HG02973 (cell line): ENCODE results near the gene PCID2.
"Not testable (repeated sequence)": the region's sequence is repeated elsewhere in the genome, so short reads cannot be mapped to it uniquely, and the experiment has no call there.

Source experiments
- ATAC-seq: cut with Tn5 transposase; IDR thresholded peaks from one replicate; pipeline ENCODE4 v1.9.1; 2021; ENCODE audit warnings: moderate library complexity; ENCODE audit not compliant: unreplicated experiment

PCID2 gene

GRCh38 chr13:113167155-113167554, 41.3 kb downstream of the PCID2 start:
- ATAC-seq = no peak

GRCh38 chr13:113166681-113167080, 41.8 kb downstream of the PCID2 start:
- no peak for ATAC-seq

GRCh38 chr13:113166266-113166665, 42.2 kb downstream of the PCID2 start:
- no peak for ATAC-seq

GRCh38 chr13:113164492-113164891, 44.0 kb downstream of the PCID2 start:
- no peak for ATAC-seq

GRCh38 chr13:113162783-113163685, 45.4 kb downstream of the PCID2 start:
- no peak for ATAC-seq

GRCh38 chr13:113161975-113162374, 46.5 kb downstream of the PCID2 start:
- ATAC-seq = not testable (repeated sequence)

- no peak for ATAC-seq
Measured at GRCh38 chr13:113161433-113161832, 47.0 kb downstream of the PCID2 start.

- ATAC-seq = no peak
Measured at GRCh38 chr13:113160983-113161382, 47.5 kb downstream of the PCID2 start.

GRCh38 chr13:113159701-113160100, 48.8 kb downstream of the PCID2 start:
- no peak for ATAC-seq

GRCh38 chr13:113158946-113159345, 49.5 kb downstream of the PCID2 start:
- ATAC-seq = no peak

GRCh38 chr13:113157929-113158747, 50.3 kb downstream of the PCID2 start, which contains the start of gene PROZ:
Gene PROZ (plus strand): TSS chr13:113158648. CDS start chr13:113158661, 13 bp downstream.
- no peak for ATAC-seq

- no peak for ATAC-seq
Measured at GRCh38 chr13:113157206-113157928, 51.1 kb downstream of the PCID2 start.

GRCh38 chr13:113155982-113156655, 52.4 kb downstream of the PCID2 start:
- no peak for ATAC-seq

- no peak for ATAC-seq
Measured at GRCh38 chr13:113155201-113155600, 53.3 kb downstream of the PCID2 start.

- ATAC-seq = no peak
Measured at GRCh38 chr13:113153810-113154748, 54.4 kb downstream of the PCID2 start.

- ATAC-seq = no peak
Measured at GRCh38 chr13:113152984-113153809, 55.3 kb downstream of the PCID2 start.

GRCh38 chr13:113152691-113152983, 55.8 kb downstream of the PCID2 start:
- no peak for ATAC-seq

- no peak for ATAC-seq
Measured at GRCh38 chr13:113151745-113152690, 56.5 kb downstream of the PCID2 start.
